HEK293 (cell line): ENCODE measurements around the gene TRIM65.

Experiments
- HOXA7 ChIP-seq: sonication (generic); formaldehyde crosslinking; IDR thresholded peaks from 2 replicates; pipeline ENCODE4 v1.8.1; 2022; ENCODE audit warnings: missing genetic modification reagents, borderline replicate concordance
- ZBTB1 ChIP-seq: fragments of 450-650 bp; formaldehyde crosslinking; IDR thresholded peaks from 2 replicates; pipeline ENCODE4 v1.5.1; 2016; ENCODE audit warnings: missing biosample characterization, missing genetic modification characterization
- ZNF133 ChIP-seq: fragments of 450-650 bp; formaldehyde crosslinking; IDR thresholded peaks from 2 replicates; pipeline ENCODE4 v1.5.1; 2016; ENCODE audit warnings: missing biosample characterization, missing genetic modification characterization
- ZNF239 ChIP-seq: fragments of 450-650 bp; formaldehyde crosslinking; IDR thresholded peaks from 2 replicates; pipeline ENCODE4 v1.5.1; 2016; ENCODE audit warnings: missing biosample characterization, missing genetic modification characterization
- ZNF302 ChIP-seq: fragments of 450-650 bp; formaldehyde crosslinking; IDR thresholded peaks from 2 replicates; pipeline ENCODE4 v1.5.1; 2016; ENCODE audit warnings: missing biosample characterization, missing genetic modification characterization, low read depth
- TF ChIP-seq, protein P1 (sequence below): fragments of 450-650 bp; formaldehyde crosslinking; IDR thresholded peaks from 2 replicates; pipeline ENCODE4 v1.5.1; 2016; ENCODE audit warnings: missing biosample characterization, missing genetic modification characterization
- TF ChIP-seq, protein P2 (sequence below): fragments of 450-650 bp; formaldehyde crosslinking; IDR thresholded peaks from 2 replicates; pipeline ENCODE4 v1.5.1; 2016; ENCODE audit warnings: missing biosample characterization, missing genetic modification characterization
- TF ChIP-seq, protein P3 (sequence below): fragments of 450-650 bp; formaldehyde crosslinking; IDR thresholded peaks from 2 replicates; pipeline ENCODE4 v1.5.1; 2016; ENCODE audit warnings: missing biosample characterization, missing genetic modification characterization, borderline replicate concordance
- TF ChIP-seq, protein P4 (sequence below): fragments of 450-650 bp; formaldehyde crosslinking; IDR thresholded peaks from 2 replicates; pipeline ENCODE4 v1.5.1; 2016; ENCODE audit warnings: missing biosample characterization, missing genetic modification characterization
- TF ChIP-seq, protein P5 (sequence below): fragments of 450-650 bp; formaldehyde crosslinking; IDR thresholded peaks from 2 replicates; pipeline ENCODE4 v1.5.1; 2016; ENCODE audit warnings: missing biosample characterization, missing genetic modification characterization
- TF ChIP-seq, protein P6 (sequence below): fragments of 450-650 bp; formaldehyde crosslinking; IDR thresholded peaks from 2 replicates; pipeline ENCODE4 v1.5.1; 2016; ENCODE audit warnings: missing biosample characterization, missing genetic modification characterization
- TF ChIP-seq, protein P7 (sequence below): fragments of 450-650 bp; formaldehyde crosslinking; IDR thresholded peaks from 2 replicates; pipeline ENCODE4 v1.5.1; 2016; ENCODE audit warnings: missing biosample characterization, missing genetic modification characterization, low read depth

DNA sequence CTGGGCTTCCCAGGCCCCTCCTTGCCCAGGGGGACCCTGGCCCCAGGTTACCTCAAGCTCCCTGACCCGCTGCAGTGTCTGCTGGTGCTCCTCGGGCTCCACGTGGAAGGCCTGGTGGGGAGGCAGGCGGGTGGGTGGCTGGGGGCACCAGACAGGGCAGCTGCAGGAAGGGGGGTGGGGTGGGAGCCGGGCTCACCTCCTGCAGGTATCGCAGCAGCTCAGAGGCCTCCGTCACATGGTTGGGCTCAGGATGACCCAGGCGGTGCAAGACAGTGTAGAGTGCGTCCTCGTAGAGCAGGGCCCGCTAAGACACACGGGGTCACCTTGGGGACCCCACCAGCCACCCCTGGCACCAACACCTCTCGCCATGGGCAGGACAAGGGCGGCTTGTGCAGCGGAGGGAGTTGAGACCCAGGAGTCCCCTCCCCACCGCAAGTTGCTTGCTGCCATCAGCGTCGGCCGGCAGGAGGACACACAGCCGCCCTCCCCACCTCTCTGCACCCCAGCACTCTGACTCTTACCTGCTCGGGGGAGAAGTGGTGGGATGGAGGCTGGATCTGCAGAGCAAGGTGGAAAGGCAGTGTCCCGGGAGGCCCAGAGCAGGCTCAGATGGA lies 53.7 kb downstream of the TRIM65 start:
- TF ChIP-seq, protein P1, sequence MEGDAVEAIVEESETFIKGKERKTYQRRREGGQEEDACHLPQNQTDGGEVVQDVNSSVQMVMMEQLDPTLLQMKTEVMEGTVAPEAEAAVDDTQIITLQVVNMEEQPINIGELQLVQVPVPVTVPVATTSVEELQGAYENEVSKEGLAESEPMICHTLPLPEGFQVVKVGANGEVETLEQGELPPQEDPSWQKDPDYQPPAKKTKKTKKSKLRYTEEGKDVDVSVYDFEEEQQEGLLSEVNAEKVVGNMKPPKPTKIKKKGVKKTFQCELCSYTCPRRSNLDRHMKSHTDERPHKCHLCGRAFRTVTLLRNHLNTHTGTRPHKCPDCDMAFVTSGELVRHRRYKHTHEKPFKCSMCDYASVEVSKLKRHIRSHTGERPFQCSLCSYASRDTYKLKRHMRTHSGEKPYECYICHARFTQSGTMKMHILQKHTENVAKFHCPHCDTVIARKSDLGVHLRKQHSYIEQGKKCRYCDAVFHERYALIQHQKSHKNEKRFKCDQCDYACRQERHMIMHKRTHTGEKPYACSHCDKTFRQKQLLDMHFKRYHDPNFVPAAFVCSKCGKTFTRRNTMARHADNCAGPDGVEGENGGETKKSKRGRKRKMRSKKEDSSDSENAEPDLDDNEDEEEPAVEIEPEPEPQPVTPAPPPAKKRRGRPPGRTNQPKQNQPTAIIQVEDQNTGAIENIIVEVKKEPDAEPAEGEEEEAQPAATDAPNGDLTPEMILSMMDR, result no peak
- TF ChIP-seq, protein P2, sequence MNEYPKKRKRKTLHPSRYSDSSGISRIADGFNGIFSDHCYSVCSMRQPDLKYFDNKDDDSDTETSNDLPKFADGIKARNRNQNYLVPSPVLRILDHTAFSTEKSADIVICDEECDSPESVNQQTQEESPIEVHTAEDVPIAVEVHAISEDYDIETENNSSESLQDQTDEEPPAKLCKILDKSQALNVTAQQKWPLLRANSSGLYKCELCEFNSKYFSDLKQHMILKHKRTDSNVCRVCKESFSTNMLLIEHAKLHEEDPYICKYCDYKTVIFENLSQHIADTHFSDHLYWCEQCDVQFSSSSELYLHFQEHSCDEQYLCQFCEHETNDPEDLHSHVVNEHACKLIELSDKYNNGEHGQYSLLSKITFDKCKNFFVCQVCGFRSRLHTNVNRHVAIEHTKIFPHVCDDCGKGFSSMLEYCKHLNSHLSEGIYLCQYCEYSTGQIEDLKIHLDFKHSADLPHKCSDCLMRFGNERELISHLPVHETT, result no peak
- TF ChIP-seq HOXA7 (CRISPR knock-in tag) (no peak), ZNF302 (tag by site-specific recombination) (no peak), ZNF239 (tag by site-specific recombination) (no peak), ZBTB1 (tag by site-specific recombination) (no peak), ZNF133 (tag by site-specific recombination) (no peak)
- TF ChIP-seq, protein P3, sequence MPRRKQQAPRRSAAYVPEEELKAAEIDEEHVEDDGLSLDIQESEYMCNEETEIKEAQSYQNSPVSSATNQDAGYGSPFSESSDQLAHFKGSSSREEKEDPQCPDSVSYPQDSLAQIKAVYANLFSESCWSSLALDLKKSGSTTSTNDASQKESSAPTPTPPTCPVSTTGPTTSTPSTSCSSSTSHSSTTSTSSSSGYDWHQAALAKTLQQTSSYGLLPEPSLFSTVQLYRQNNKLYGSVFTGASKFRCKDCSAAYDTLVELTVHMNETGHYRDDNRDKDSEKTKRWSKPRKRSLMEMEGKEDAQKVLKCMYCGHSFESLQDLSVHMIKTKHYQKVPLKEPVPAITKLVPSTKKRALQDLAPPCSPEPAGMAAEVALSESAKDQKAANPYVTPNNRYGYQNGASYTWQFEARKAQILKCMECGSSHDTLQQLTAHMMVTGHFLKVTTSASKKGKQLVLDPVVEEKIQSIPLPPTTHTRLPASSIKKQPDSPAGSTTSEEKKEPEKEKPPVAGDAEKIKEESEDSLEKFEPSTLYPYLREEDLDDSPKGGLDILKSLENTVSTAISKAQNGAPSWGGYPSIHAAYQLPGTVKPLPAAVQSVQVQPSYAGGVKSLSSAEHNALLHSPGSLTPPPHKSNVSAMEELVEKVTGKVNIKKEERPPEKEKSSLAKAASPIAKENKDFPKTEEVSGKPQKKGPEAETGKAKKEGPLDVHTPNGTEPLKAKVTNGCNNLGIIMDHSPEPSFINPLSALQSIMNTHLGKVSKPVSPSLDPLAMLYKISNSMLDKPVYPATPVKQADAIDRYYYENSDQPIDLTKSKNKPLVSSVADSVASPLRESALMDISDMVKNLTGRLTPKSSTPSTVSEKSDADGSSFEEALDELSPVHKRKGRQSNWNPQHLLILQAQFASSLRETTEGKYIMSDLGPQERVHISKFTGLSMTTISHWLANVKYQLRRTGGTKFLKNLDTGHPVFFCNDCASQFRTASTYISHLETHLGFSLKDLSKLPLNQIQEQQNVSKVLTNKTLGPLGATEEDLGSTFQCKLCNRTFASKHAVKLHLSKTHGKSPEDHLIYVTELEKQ (tag by site-specific recombination), result no peak
- TF ChIP-seq, protein P4, sequence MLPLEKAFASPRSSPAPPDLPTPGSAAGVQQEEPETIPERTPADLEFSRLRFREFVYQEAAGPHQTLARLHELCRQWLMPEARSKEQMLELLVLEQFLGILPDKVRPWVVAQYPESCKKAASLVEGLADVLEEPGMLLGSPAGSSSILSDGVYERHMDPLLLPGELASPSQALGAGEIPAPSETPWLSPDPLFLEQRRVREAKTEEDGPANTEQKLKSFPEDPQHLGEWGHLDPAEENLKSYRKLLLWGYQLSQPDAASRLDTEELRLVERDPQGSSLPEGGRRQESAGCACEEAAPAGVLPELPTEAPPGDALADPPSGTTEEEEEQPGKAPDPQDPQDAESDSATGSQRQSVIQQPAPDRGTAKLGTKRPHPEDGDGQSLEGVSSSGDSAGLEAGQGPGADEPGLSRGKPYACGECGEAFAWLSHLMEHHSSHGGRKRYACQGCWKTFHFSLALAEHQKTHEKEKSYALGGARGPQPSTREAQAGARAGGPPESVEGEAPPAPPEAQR (tag by site-specific recombination), result no peak
- TF ChIP-seq, protein P5, sequence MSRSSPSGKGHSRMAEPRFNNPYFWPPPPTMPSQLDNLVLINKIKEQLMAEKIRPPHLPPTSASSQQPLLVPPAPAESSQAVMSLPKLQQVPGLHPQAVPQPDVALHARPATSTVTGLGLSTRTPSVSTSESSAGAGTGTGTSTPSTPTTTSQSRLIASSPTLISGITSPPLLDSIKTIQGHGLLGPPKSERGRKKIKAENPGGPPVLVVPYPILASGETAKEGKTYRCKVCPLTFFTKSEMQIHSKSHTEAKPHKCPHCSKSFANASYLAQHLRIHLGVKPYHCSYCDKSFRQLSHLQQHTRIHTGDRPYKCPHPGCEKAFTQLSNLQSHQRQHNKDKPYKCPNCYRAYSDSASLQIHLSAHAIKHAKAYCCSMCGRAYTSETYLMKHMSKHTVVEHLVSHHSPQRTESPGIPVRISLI (tag by site-specific recombination), result no peak
- TF ChIP-seq, protein P6, sequence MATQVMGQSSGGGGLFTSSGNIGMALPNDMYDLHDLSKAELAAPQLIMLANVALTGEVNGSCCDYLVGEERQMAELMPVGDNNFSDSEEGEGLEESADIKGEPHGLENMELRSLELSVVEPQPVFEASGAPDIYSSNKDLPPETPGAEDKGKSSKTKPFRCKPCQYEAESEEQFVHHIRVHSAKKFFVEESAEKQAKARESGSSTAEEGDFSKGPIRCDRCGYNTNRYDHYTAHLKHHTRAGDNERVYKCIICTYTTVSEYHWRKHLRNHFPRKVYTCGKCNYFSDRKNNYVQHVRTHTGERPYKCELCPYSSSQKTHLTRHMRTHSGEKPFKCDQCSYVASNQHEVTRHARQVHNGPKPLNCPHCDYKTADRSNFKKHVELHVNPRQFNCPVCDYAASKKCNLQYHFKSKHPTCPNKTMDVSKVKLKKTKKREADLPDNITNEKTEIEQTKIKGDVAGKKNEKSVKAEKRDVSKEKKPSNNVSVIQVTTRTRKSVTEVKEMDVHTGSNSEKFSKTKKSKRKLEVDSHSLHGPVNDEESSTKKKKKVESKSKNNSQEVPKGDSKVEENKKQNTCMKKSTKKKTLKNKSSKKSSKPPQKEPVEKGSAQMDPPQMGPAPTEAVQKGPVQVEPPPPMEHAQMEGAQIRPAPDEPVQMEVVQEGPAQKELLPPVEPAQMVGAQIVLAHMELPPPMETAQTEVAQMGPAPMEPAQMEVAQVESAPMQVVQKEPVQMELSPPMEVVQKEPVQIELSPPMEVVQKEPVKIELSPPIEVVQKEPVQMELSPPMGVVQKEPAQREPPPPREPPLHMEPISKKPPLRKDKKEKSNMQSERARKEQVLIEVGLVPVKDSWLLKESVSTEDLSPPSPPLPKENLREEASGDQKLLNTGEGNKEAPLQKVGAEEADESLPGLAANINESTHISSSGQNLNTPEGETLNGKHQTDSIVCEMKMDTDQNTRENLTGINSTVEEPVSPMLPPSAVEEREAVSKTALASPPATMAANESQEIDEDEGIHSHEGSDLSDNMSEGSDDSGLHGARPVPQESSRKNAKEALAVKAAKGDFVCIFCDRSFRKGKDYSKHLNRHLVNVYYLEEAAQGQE (tag by site-specific recombination), result no peak
- TF ChIP-seq, protein P7, sequence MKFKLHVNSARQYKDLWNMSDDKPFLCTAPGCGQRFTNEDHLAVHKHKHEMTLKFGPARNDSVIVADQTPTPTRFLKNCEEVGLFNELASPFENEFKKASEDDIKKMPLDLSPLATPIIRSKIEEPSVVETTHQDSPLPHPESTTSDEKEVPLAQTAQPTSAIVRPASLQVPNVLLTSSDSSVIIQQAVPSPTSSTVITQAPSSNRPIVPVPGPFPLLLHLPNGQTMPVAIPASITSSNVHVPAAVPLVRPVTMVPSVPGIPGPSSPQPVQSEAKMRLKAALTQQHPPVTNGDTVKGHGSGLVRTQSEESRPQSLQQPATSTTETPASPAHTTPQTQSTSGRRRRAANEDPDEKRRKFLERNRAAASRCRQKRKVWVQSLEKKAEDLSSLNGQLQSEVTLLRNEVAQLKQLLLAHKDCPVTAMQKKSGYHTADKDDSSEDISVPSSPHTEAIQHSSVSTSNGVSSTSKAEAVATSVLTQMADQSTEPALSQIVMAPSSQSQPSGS, result no peak
